Measurements from ENCODE around the gene F5.
A peak's percentile ranks its signal among the peaks of the same experiment; 100 is the strongest.

F5 gene

GRCh38 chr1:169588112-169588511, 1.8 kb upstream of the F5 start:
- ATAC-seq = no peak
- DNase-seq = no peak

DNA sequence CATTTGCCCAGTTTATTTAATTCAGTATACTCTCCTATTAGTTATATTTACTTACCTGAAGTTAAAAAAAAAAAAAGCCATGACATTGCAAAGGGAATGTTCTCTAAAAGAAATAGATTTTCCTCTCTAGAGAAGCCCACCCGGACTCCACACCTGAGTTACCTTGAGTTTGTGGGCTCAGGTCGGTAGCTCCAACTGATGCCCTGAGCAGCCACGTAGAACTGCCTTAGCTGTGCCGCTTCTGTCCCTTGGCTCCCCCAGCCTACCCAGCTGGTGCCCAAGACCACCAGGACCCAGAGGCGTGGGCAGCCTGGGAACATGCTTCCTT, 250 bp downstream of the F5 start:
- ATAC-seq (peak; percentile 7), DNase-seq (no peak)

GRCh38 chr1:169585181-169585580, 1.1 kb downstream of the F5 start:
- ATAC-seq = no peak
- no peak for DNase-seq

GRCh38 chr1:169584483-169585144, 1.7 kb downstream of the F5 start:
- DNase-seq (no peak), ATAC-seq (peak; percentile 60)

DNA sequence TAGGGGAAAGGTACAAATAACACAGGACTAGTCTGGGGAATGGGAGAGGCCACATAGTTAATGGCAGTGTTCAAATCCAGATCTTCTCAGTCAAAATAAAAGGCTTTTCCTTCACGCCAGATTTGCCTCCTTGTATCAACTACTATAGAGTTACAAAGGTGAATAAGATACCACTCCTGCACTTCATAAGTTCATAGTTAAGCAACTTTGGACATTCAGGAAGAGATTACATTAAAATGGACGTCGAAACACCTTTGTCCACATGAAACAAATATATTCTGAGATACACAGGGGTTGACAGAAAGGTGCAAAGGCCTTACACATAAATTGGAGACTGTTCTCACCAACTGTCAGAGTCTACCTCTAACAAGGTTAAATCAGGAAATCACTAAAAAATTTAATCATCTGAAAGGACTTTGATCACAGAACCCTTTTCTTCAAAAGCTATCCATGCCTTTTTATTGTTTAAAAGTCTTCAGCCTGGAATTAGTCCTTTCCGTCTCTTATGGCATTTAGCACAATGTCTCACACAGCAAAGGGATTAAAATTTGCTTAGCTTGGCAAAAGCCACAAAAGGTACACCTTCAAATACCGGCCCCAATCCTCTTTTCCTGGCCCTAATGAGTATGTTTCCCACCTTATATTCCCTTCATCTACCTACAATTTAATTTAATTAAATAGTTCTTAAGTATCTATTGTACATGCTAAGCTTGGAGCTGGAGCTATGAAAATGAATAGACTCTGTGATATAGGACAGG, 8.1 kb downstream of the F5 start:
- DNase-seq (no peak), ATAC-seq (no peak)

DNA sequence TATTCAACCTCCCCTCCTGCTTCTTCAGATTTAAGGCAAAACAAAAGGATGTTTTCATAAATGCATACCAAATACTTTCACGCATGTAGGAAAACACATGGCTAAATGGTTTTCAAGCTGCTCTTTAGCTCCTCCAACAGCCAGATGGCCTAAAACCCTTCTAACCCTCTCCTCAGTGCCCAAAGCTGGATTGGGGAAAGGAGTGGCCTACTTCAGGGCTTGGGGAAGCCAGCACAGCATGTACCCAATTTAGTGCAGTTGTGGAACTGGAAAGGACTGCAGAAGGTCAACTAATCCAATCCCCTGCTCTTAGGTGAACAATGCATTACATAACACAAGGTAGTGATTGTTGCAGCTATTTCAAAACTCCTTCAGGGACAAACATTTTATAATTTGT, 9.3 kb downstream of the F5 start:
- no peak for ATAC-seq
- DNase-seq = no peak

- no peak for ATAC-seq
Observed at GRCh38 chr1:169576241-169576934, 9.9 kb downstream of the F5 start.

GRCh38 chr1:169574336-169574735, 11.9 kb downstream of the F5 start:
- no peak for ATAC-seq
- no peak for DNase-seq

More at GRCh38 chr1:169576241-169576934, 9.9 kb downstream of the F5 start:
- DNase-seq = no peak

GRCh38 chr1:169572187-169572586, 14.1 kb downstream of the F5 start:
- ATAC-seq = no peak
- no peak for DNase-seq

DNA sequence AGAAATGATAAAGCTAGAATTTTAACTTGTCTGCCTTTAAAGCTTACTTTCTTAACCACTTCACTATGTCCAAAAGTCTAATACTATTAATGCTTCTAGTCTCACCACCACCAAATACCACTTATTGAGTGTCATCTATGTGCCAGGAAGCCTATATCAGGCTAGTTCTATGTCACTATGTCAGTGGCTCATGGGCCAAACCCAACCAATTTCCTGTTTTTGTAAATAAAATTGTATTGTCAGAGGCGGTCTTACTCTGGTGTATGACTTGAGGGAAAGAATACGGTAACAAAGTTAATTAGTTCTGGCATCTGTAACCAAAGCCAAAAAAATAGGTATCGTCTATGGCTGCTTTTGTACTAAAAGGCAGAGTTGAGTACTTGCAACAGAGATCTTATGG, 14.8 kb downstream of the F5 start:
- no peak for DNase-seq
- no peak for ATAC-seq

GRCh38 chr1:169570172-169570574, 16.1 kb downstream of the F5 start:
- no peak for ATAC-seq
- no peak for DNase-seq

- DNase-seq (no peak), ATAC-seq (no peak)
Observed at GRCh38 chr1:169568497-169568896, 17.8 kb downstream of the F5 start.

DNA sequence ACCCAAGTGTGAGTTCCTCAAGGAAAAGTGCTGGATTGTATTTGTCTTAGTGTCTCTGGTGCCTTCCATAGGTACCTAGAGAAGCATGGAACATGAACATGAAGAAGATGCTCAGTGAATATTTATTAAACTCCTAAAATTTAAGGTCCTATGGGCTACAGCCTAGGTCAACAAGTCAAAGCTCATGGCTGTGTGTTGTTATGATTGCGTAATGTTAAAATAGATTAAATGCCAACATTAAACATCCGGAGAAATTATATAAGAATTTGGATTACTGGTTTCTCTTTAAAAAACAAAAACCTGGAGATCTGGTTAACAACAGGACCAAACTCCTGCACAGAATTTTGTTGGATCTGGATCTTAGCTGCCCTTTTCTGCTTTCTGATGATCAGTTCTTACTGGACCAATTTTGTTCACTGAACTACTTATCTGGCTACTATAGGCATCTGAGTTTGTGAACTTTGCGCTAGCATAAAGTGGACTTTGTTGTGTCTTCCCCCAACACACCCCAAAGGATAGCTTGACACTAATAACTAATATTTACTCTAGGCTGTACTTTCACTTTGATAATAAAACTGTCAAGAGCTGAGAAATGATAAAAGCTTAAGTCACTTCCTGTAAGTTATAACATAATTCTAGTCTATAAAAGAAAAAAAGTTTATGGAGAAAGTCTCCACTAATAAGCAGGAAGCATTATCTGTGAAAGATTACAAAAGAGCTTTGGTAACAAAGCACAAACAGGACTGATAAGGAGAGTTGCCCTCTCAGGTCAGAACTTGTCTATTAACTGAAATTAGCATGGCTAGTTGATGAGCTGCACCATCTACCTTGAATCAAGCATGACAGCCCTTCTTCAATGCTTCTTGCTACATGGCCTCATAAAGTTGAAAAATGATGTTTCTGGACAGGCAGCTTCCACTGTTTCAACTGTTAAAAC, 20.7 kb downstream of the F5 start:
- DNase-seq = no peak
- ATAC-seq = no peak

DNA sequence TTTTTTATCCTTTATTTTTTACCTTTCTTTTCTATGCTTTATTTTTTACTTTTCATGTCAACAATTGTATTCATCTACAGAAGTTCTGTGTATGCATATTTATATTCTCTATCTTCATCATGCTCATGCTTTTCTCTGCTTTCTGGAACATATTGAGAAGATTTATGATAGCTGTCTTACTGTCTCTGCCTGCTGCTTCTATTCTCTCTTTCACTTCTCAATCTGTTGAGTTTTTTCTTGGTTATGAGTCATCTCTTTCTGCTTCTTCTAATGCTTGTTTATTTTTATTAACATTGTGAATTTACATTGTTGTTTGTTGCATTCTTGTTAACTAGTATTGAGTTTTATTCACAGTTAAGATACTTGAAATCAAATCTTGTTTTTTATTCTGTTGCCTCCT, 22.6 kb downstream of the F5 start:
- ATAC-seq (no peak), DNase-seq (no peak)

- ATAC-seq (no peak), DNase-seq (no peak)
Observed at GRCh38 chr1:169563019-169563615, 23.2 kb downstream of the F5 start.

- DNase-seq (no peak), ATAC-seq (no peak)
Observed at GRCh38 chr1:169561692-169562091, 24.6 kb downstream of the F5 start.

GRCh38 chr1:169557131-169557530, 29.1 kb downstream of the F5 start:
- ATAC-seq = no peak

DNA sequence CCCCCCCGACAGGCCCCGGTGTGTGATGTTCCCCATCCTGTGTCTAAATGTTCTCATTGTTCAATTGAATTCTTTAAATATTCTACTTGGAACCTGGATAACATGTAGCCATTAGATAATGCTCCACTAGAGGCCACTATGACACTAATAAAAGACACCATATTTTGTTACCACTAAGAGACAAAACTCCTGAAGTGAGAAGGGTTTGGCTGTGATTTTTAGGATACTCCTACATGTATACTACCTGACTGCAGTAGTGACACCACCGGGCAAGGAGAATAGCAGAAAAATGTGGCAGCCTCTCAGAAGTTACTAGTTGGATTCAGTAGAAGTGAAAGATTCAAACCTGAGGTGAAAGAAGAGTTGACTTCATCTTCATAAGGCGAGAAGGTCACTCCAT, 36.0 kb downstream of the F5 start:
- DNase-seq (no peak), ATAC-seq (no peak)

More at GRCh38 chr1:169557131-169557530, 29.1 kb downstream of the F5 start:
- no peak for DNase-seq

DNA sequence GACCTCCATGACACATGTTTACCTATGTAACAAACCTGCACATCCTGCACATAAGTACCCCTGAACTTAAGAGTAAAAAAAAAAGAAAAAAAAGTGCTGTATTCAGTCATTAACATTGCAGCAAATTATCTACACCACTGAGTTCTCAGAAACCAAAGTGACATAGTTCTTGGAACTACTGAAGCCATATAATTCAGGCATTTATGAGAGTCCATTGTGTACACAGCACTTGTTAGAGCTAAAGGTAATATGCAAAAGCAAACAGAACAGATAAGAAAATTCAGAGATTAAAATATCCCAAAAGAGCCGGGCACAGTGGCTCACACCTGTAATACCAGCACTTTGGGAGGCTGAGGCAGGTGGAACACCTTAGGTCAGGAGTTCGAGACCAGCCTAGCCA, 38.0 kb downstream of the F5 start:
- no peak for ATAC-seq
- no peak for DNase-seq

DNA sequence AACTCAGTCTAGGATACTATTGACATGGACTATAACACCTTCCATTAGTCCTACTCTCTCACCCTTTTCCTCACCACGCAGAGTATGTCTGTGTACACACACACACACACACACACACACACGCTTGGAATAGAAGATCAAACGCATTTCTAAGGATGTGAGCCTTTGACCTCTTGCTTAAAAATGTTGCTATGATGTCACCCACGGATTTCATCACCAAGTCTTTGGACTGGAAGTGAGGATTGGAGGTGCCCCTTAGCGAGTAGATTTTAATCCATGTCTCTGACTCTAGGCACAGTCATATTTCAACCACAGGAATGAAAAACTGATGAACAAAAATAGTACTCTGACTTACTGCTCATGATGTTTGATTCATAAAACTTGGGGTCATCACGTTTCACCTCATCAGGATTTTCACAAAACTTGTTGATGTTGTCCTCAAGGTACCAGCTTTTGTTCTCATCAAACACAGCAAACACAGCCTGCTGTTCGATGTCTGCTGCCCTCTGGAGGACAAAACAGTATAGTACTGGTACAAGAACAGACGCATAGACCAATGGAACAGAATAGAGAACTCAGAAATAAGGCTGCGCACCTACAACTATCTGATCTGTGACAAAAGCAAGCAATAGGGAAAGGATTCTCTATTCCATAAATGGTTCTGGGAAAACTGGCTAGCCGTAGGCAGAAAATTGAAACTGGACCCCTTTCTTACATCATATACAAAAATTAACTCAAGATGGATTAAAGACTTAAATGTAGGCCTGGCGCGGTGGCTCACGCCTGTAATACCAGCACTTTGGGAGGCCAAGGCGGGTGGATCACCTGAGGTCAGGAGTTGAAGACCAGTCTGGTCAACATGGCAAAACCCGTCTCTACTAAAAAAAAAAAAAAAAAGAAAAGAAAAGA, 39.9 kb downstream of the F5 start:
- DNase-seq (peak; percentile 44), ATAC-seq (peak; percentile 73)

DNA sequence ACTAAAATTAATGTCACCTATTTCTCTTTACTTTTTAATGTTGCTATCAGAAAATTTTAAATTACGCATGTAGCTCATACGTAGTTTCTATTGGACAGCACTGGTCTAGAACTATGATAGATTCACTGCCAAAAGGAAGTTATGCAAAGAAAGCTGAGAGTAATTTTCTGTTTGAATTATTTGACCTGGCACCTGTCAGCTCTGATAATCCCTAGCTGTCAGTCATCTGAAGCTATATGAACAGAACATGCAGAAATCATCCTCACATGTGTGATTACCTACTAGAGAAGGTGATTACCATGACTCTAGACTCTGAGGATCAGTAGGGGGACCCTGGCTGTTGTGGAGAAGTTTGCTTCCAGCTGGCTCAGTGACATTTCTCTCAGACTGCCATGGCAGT, 40.8 kb downstream of the F5 start:
- ATAC-seq (no peak), DNase-seq (no peak)

Measured in stimulated activated naive CD8-positive, alpha-beta T cell treated with anti-CD3 and anti-CD28 coated beads, Interleukin-15, Interleukin-2, amounts not matched to agents 100 U/mL and 50 U/mL, for 24 hours (primary cell).